ENCODE results near the gene SUSD1.
"Not testable (repeated sequence)": the region's sequence is repeated elsewhere in the genome, so short reads cannot be mapped to it uniquely, and the experiment has no call there.

SUSD1 gene

GRCh38 chr9:112104401-112104800 is 70.7 kb downstream of the SUSD1 start:
- no peak for DNase-seq (ENCODE audit: extremely low read depth in 1 of 2, low read depth in 1 of 2)

GRCh38 chr9:112103405-112103804 is 71.7 kb downstream of the SUSD1 start:
- DNase-seq (ENCODE audit: extremely low read depth in 1 of 2, low read depth in 1 of 2) = no peak

- DNase-seq (ENCODE audit: extremely low read depth in 1 of 2, low read depth in 1 of 2) = peak; percentile 23 to 33
Observed at GRCh38 chr9:112097712-112098688, 77.1 kb downstream of the SUSD1 start.

- no peak for DNase-seq (ENCODE audit: extremely low read depth in 1 of 2, low read depth in 1 of 2)
Observed at GRCh38 chr9:112094948-112095681, 80.0 kb downstream of the SUSD1 start.

- no peak for DNase-seq (ENCODE audit: extremely low read depth in 1 of 2, low read depth in 1 of 2)
Observed at GRCh38 chr9:112094241-112094640, 80.9 kb downstream of the SUSD1 start.

GRCh38 chr9:112093870-112094216 is 81.3 kb downstream of the SUSD1 start:
- no peak for DNase-seq (ENCODE audit: extremely low read depth in 1 of 2, low read depth in 1 of 2)

GRCh38 chr9:112093147-112093869 is 81.8 kb downstream of the SUSD1 start:
- DNase-seq (ENCODE audit: extremely low read depth in 1 of 2, low read depth in 1 of 2) = no peak

- DNase-seq (ENCODE audit: extremely low read depth in 1 of 2, low read depth in 1 of 2) = no peak
Observed at GRCh38 chr9:112091810-112092209, 83.3 kb downstream of the SUSD1 start.

GRCh38 chr9:112087506-112087905 is 87.6 kb downstream of the SUSD1 start:
- no peak for DNase-seq (ENCODE audit: extremely low read depth in 1 of 2, low read depth in 1 of 2)

- no peak for DNase-seq (ENCODE audit: extremely low read depth in 1 of 2, low read depth in 1 of 2)
Observed at GRCh38 chr9:112086627-112087026, 88.5 kb downstream of the SUSD1 start.

- DNase-seq (ENCODE audit: extremely low read depth in 1 of 2, low read depth in 1 of 2) = no peak
Observed at GRCh38 chr9:112084907-112085306, 90.2 kb downstream of the SUSD1 start.

GRCh38 chr9:112084334-112084733 is 90.8 kb downstream of the SUSD1 start:
- DNase-seq (ENCODE audit: extremely low read depth in 1 of 2, low read depth in 1 of 2) = no peak

GRCh38 chr9:112081918-112082729 is 93.0 kb downstream of the SUSD1 start:
- no peak for DNase-seq (ENCODE audit: extremely low read depth in 1 of 2, low read depth in 1 of 2)

- DNase-seq (ENCODE audit: extremely low read depth in 1 of 2, low read depth in 1 of 2) = no peak
Observed at GRCh38 chr9:112080831-112081542, 94.1 kb downstream of the SUSD1 start.

GRCh38 chr9:112078432-112078831 is 96.7 kb downstream of the SUSD1 start:
- DNase-seq (ENCODE audit: extremely low read depth in 1 of 2, low read depth in 1 of 2) = no peak

GRCh38 chr9:112076814-112077213 is 98.3 kb downstream of the SUSD1 start:
- DNase-seq (ENCODE audit: extremely low read depth in 1 of 2, low read depth in 1 of 2) = no peak

GRCh38 chr9:112075009-112075378 is 100.1 kb downstream of the SUSD1 start:
- DNase-seq (ENCODE audit: extremely low read depth in 1 of 2, low read depth in 1 of 2) = no peak

GRCh38 chr9:112074250-112075008 is 100.7 kb downstream of the SUSD1 start:
- peak; percentile 29 to 50 for DNase-seq (ENCODE audit: extremely low read depth in 1 of 2, low read depth in 1 of 2)

- DNase-seq (ENCODE audit: extremely low read depth in 1 of 2, low read depth in 1 of 2) = not testable (repeated sequence)
Observed at GRCh38 chr9:112073639-112074173, 101.4 kb downstream of the SUSD1 start.
